ENCODE measurements around the gene MTHFD1L. TPM values are rescaled to one million over a fixed set of nuclear protein-coding genes. Genes with fewer than 3 reads are reported as not detected.

The MTHFD1L gene
- total and polyA plus RNA-seq, 9 of the 15 experiments (the other 6 are each of a cell fraction or from before 2014, with no cell fraction given) = 20.9 to 128 (median 61.0) TPM

DNA sequence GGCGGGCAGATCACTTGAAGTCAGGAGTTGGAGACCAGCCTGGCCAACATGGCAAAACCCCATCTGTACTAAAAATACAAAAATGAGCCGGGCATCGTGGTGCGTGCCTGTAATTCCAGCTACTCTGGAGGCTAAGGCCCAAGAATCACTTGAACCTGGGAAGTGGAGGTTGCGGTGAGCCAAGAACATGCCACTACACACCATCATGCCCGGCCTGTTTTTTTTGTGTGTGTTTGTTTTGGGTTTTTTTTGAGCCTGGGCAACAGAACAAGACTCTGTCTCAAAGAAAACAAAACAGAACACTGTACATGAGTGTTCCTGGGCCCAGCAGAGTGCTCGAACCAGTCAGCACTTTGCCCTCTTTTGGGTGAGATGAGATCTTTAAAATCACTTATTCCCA, 159.1 kb downstream of the MTHFD1L start (continued):
- no peak for TF ChIP-seq NFYB (IDR thresholded peaks at IDR 0.05; ENCODE audit: extremely low read depth, insufficient read length)
- TF ChIP-seq, protein P1, sequence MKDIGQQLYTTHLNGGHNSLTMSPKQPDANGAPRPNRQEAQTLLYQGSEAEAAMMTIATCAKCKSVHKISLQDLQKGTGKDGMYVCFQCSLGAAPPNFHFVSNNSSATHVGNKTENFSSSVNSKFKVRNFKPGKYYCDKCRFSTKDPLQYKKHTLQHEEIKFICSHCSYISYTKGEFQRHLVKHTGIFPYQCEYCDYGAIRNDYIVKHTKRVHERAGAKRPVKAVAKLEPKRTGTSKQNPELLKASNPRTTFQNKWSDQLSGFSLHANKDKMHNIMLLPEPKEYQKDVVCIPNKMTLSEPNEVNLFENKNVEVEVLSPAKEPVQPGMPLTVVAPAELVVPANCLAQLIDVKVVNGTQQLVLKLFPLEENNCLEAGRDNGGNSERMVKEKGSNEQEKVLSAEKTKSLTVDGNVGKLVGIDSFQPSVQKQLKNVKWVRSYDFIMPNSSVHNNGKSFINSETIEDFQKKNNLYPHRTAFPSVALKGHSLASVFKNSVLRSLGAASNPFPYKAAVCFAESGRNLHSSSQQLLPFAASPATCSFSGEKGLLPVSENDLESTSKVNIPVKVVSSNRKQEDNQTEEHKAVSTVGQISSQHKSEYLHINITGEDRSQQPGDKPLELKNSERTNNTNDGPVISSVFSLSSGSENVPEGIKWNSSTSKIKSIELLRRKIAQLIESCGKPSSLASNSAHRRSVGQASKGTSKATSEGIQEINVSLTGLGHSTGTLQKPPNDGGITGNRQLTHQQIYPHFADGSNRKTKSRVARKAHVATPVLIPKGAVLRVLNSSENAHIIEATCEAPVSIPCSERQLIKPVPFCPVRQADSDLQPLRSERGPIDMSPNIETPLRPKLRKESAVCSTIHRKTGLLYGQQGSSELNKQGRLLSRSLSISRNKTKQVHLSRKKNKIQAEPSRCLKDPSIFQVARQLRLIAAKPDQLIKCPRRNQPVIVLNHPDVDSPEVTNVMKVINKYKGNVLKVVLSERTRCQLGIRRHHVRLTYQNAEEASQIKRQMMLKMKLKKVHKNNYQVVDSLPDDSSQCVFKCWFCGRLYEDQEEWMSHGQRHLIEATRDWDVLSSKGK (CRISPR knock-in tag; IDR thresholded peaks at IDR 0.05) = no peak
- TF ChIP-seq RREB1 (CRISPR knock-in tag; IDR thresholded peaks at IDR 0.05) = no peak
- TF ChIP-seq, protein P2, sequence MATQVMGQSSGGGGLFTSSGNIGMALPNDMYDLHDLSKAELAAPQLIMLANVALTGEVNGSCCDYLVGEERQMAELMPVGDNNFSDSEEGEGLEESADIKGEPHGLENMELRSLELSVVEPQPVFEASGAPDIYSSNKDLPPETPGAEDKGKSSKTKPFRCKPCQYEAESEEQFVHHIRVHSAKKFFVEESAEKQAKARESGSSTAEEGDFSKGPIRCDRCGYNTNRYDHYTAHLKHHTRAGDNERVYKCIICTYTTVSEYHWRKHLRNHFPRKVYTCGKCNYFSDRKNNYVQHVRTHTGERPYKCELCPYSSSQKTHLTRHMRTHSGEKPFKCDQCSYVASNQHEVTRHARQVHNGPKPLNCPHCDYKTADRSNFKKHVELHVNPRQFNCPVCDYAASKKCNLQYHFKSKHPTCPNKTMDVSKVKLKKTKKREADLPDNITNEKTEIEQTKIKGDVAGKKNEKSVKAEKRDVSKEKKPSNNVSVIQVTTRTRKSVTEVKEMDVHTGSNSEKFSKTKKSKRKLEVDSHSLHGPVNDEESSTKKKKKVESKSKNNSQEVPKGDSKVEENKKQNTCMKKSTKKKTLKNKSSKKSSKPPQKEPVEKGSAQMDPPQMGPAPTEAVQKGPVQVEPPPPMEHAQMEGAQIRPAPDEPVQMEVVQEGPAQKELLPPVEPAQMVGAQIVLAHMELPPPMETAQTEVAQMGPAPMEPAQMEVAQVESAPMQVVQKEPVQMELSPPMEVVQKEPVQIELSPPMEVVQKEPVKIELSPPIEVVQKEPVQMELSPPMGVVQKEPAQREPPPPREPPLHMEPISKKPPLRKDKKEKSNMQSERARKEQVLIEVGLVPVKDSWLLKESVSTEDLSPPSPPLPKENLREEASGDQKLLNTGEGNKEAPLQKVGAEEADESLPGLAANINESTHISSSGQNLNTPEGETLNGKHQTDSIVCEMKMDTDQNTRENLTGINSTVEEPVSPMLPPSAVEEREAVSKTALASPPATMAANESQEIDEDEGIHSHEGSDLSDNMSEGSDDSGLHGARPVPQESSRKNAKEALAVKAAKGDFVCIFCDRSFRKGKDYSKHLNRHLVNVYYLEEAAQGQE (IDR thresholded peaks at IDR 0.05; ENCODE audit: borderline replicate concordance) = no peak
- TF ChIP-seq, protein P2 (CRISPR knock-in tag; IDR thresholded peaks at IDR 0.05; ENCODE audit: low read depth) = no peak
- TF ChIP-seq ZNF436 (CRISPR knock-in tag; IDR thresholded peaks at IDR 0.05) = no peak
- TF ChIP-seq RCOR1 (IDR thresholded peaks at IDR 0.05; ENCODE audit: borderline replicate concordance in 1 of 2, low read depth in 2 of 2, low read length in 2 of 2) = no peak
- no peak for TF ChIP-seq ZNF445 (CRISPR knock-in tag; IDR thresholded peaks at IDR 0.05; ENCODE audit: low read depth)
- no peak for TF ChIP-seq ZC3H4 (CRISPR knock-in tag; IDR thresholded peaks at IDR 0.05; ENCODE audit: borderline replicate concordance)
- no peak for TF ChIP-seq ZNF212 (CRISPR knock-in tag; IDR thresholded peaks at IDR 0.05)
- no peak for TF ChIP-seq MAZ (CRISPR knock-in tag; conservative IDR thresholded peaks at IDR 0.05 in 1 of 2, IDR thresholded peaks at IDR 0.05 in 1 of 2)

All from K562 (cell line).